GM23248 (cell line): ENCODE data around the gene PRSS50. TPM values are rescaled to one million over a fixed set of nuclear protein-coding genes. Genes with fewer than 3 reads are reported as not detected.

ENCODE experiments used
- DNase-seq: peaks from one replicate; pipeline ENCODE4 v3.0.0-alpha.2; 2015
- H2AFZ ChIP-seq: fragments of 200-600 bp; sonication (generic); 2 replicates; pipeline ENCODE4 v1.6.1; 2016; ENCODE audit warnings: antibody characterized with exemption
- H3F3A ChIP-seq: fragments of 200-600 bp; sonication (generic); 2 replicates; pipeline ENCODE4 v1.6.1; 2016; ENCODE audit warnings: mild to moderate bottlenecking, antibody characterized with exemption, mixed run types; ENCODE audit not compliant: insufficient read depth
- H3K27ac ChIP-seq: fragments of 200-600 bp; sonication (generic); 2 replicates; pipeline ENCODE4 v1.5.1; 2016; ENCODE audit warnings: mild to moderate bottlenecking
- H3K27me3 ChIP-seq: fragments of 200-600 bp; sonication (generic); replicated peaks from 2 replicates; pipeline ENCODE4 v1.6.1; 2016; ENCODE audit warnings: mild to moderate bottlenecking; ENCODE audit not compliant: insufficient read depth
- H3K36me3 ChIP-seq: fragments of 200-600 bp; sonication (generic); 2 replicates; pipeline ENCODE4 v1.6.1; 2016; ENCODE audit warnings: low read depth, mild to moderate bottlenecking
- H3K4me1 ChIP-seq: fragments of 200-600 bp; sonication (generic); 2 replicates; pipeline ENCODE4 v1.6.1; 2016; ENCODE audit warnings: mild to moderate bottlenecking; ENCODE audit not compliant: insufficient read depth
- H3K4me2 ChIP-seq: fragments of 200-600 bp; sonication (generic); one replicate; pipeline ENCODE4 v1.6.1; 2016; ENCODE audit warnings: mild to moderate bottlenecking; ENCODE audit not compliant: unreplicated experiment
- H3K4me3 ChIP-seq: fragments of 200-600 bp; sonication (generic); 2 replicates; pipeline ENCODE4 v1.5.1; 2016; ENCODE audit warnings: mild to moderate bottlenecking
- H3K79me2 ChIP-seq: fragments of 200-600 bp; sonication (generic); 2 replicates; pipeline ENCODE4 v1.6.1; 2016; ENCODE audit warnings: mild to moderate bottlenecking; ENCODE audit not compliant: insufficient read depth
- H3K9ac ChIP-seq: fragments of 200-600 bp; sonication (generic); 2 replicates; pipeline ENCODE4 v1.6.1; 2016; ENCODE audit warnings: mild to moderate bottlenecking
- H3K9me2 ChIP-seq: fragments of 200-600 bp; sonication (generic); 2 replicates; pipeline ENCODE4 v1.6.1; 2016; ENCODE audit warnings: mixed run types, mild to moderate bottlenecking, moderate library complexity; ENCODE audit not compliant: insufficient read depth
- H3K9me3 ChIP-seq: fragments of 200-600 bp; sonication (generic); one replicate; pipeline ENCODE4 v1.6.1; 2017; ENCODE audit warnings: low read depth
- H4K20me1 ChIP-seq: fragments of 200-600 bp; sonication (generic); 2 replicates; pipeline ENCODE4 v1.6.0; 2016; ENCODE audit not compliant: insufficient read depth
- EZH2 ChIP-seq: fragments of 200-600 bp; sonication (generic); IDR thresholded peaks from 2 replicates; pipeline ENCODE4 v1.6.1; 2018; ENCODE audit warnings: antibody characterized with exemption, mild to moderate bottlenecking; ENCODE audit not compliant: insufficient read depth, poor library complexity, severe bottlenecking
- EZH2phosphoT487 ChIP-seq: fragments of 200-600 bp; sonication (generic); IDR thresholded peaks from 2 replicates; pipeline ENCODE4 v1.6.1; 2018; ENCODE audit warnings: antibody characterized with exemption, moderate library complexity, mild to moderate bottlenecking, low read depth; ENCODE audit not compliant: insufficient read depth
- WGBS, 2 experiments: methylation state at CpG; one replicate each; pipeline ENCODE4 v1.1.6; 2015 to 2017; ENCODE audit warnings: low lambda C conversion rate in 2 of 2, low coverage in 1 of 2; ENCODE audit errors: missing lambda C conversion rate in 2 of 2; 5-methylcytosine and 5-hydroxymethylcytosine counted together
- in situ Hi-C: fragments of 300-500 bp; cut with MboI; formaldehyde crosslinking; loops from 2 replicates; pipeline ENCODE4 v1.15.0; 2020
- polyA plus RNA-seq: library from polyadenylated mRNA; unstranded; fragments of >200 nt; fragmentation: Nextera tagmentation; extraction: Ambion mirVana; gene quantifications from 2 replicates; pipeline ENCODE4 v1.2.1, GENCODE V29; 2016
- total RNA-seq: library from RNA; depleted of rRNA; stranded (reverse); fragments of >200 nt; shearing (Covaris generic); gene quantifications from 2 replicates; pipeline ENCODE4 v1.2.3, GENCODE V29; 2014

The PRSS50 gene
- total and polyA plus RNA-seq, 2 experiments from 2014 or later, result not detected

DNA sequence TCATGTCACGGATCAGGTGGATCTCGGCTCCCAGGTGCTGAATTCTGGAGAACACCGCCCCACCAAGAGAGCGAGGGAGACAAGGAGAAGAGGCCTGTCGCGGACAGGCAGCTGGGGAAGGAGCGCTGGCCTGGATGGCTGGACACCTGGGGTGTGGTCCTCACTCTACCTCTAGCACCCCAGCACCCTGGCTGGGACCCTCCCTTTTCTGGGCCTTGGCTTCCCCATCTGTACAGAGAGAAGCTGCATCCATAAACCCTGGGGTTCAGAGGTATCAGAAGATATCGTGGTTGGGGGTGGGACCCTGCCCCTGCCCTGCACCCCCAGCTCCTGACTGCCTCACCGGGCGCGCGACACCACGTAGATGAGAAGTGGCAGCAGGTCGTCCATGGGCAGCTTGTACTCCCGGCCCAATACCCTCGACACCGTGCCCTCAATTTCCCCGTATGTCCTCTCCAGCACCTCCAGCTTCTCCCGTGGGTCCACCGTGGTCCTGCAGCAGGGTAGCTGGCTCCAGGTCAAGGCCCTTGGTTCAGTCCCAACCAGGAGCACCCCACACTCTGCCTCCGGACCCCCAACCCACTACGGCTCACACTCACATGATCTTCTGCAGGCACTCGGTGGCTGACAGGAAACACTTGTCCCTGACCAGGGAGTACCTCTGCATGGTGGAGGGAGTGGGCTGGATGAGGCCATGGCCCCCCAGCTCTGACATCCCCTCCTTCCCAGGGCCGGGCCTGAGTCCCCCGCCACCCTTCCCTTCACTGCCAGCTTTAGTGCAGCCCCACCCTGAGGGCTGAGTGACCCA is 45.9 kb downstream of the PRSS50 start:
- H2AFZ ChIP-seq, result no peak overlapping the region
- H3K27ac ChIP-seq, result no peak overlapping the region
- H3K9me2 ChIP-seq, result no peaks in the 10 kb centered on the region
- H3K27me3 ChIP-seq, result no peaks in the 10 kb centered on the region
- no peak overlapping the region for H3K4me3 ChIP-seq
- DNase-seq, result no peak
- TF ChIP-seq EZH2, result no peak
- no peaks in the 10 kb centered on the region for H3F3A ChIP-seq
- H3K79me2 ChIP-seq, result no peaks in the 10 kb centered on the region
- no peaks in the 10 kb centered on the region for H4K20me1 ChIP-seq
- no peak overlapping the region for H3K9ac ChIP-seq
- no peak overlapping the region for H3K4me2 ChIP-seq
- in situ Hi-C loops, result no loop called here
- no peaks in the 10 kb centered on the region for H3K4me1 ChIP-seq
- no peaks in the 10 kb centered on the region for H3K36me3 ChIP-seq
- WGBS, 2 experiments, result 80 to 85% methylated on average over 25 of the region's 25 CpGs
- H3K9me3 ChIP-seq, result no peaks in the 10 kb centered on the region

DNA sequence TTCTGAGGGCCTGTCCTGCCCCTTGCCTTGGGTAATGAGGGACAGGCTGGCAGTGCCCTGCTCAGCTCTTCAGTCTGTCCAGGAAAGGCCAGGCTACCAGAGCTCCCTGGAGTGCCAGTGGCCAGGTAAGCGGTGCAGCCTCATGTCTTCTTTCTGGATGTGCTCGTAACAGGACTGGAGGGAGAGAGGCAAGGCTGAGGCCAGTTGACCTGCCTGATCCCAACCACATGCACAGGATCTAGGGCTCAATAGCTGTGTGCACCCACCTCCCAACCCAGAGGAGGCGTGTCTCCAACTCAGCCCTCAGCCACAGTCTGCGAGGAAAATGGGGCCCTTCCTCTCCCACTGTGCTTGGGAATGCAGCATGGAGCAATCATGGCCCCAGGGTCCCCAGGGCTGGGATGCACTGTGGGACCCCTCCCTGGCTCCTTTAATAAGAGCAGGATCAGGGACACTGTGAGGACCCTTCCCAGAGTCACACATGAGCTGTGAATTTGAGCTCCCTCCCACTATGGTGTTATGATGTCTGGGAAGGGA is 46.7 kb downstream of the PRSS50 start:
- Histone ChIP-seq H3K4me1 (no peaks in the 10 kb centered on the region), H3K36me3 (no peaks in the 10 kb centered on the region), H3K27me3 (no peaks in the 10 kb centered on the region), H3K4me2 (no peak overlapping the region), H3F3A (no peaks in the 10 kb centered on the region), H4K20me1 (no peaks in the 10 kb centered on the region), H3K79me2 (no peaks in the 10 kb centered on the region), H3K9me2 (no peaks in the 10 kb centered on the region), H2AFZ (no peak overlapping the region), H3K9me3 (no peaks in the 10 kb centered on the region), H3K27ac (no peak overlapping the region), H3K4me3 (no peak overlapping the region), H3K9ac (no peak overlapping the region)
- WGBS, 2 experiments, result 89 to 100% methylated on average over 4 of the region's 4 CpGs
- TF ChIP-seq EZH2phosphoT487 (no peak), EZH2 (no peak)
- in situ Hi-C loops, result no loop called here
- DNase-seq, result no peak

DNA sequence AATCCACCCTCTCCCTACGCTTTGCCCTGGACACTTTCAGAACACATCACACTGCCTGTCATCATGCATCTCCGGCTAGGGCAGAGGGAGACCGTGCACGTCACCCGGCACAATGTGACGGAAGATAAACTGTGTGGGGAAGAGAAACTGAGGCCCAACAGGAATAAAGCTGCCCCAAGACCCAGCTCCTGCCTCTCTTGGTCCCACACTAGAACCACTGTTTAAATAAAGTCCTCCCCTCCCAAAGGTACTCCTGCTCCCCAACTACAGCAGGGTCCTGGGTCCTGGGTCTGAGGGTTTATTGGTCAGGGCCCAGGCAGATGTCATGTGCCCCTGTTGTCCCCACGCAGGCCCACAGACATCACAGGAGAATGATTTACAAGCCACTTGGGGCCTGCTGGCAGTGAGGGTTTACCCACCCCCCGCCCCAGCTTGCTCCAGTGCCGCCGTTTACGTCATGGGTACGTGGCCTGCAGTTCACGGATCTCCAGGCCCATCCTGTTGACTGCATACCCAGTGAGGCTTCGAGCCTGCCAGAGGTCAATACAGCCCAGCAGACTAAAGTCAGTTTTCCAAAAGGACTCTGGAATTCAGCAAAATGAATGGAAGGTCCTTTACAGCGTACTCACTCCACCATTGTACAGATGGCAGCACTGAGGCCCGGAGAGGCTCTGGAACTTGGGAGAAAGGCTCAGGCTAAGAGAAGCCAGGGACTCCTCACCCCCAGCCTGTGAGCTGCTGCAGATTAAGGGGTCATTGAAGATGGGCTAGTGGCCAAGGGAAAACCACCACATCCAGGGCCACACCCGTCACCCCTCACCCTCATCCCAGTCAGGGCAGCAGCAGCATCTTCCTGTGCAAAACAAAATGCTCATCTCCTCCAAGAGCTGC is 47.4 kb downstream of the PRSS50 start:
- TF ChIP-seq EZH2 (no peak), EZH2phosphoT487 (no peak)
- Histone ChIP-seq H2AFZ (no peak overlapping the region), H3K79me2 (no peaks in the 10 kb centered on the region), H4K20me1 (no peaks in the 10 kb centered on the region), H3K9me3 (no peaks in the 10 kb centered on the region), H3K27ac (no peak overlapping the region), H3K9ac (no peak overlapping the region), H3K36me3 (no peaks in the 10 kb centered on the region), H3K27me3 (no peaks in the 10 kb centered on the region), H3K4me3 (no peak overlapping the region), H3K4me2 (no peak overlapping the region), H3K9me2 (no peaks in the 10 kb centered on the region), H3F3A (no peaks in the 10 kb centered on the region), H3K4me1 (no peaks in the 10 kb centered on the region)
- 78 to 79% methylated on average over 16 to 17 of the region's 17 CpGs for WGBS, 2 experiments
- in situ Hi-C loops, result no loop called here
- DNase-seq, result no peak

DNA sequence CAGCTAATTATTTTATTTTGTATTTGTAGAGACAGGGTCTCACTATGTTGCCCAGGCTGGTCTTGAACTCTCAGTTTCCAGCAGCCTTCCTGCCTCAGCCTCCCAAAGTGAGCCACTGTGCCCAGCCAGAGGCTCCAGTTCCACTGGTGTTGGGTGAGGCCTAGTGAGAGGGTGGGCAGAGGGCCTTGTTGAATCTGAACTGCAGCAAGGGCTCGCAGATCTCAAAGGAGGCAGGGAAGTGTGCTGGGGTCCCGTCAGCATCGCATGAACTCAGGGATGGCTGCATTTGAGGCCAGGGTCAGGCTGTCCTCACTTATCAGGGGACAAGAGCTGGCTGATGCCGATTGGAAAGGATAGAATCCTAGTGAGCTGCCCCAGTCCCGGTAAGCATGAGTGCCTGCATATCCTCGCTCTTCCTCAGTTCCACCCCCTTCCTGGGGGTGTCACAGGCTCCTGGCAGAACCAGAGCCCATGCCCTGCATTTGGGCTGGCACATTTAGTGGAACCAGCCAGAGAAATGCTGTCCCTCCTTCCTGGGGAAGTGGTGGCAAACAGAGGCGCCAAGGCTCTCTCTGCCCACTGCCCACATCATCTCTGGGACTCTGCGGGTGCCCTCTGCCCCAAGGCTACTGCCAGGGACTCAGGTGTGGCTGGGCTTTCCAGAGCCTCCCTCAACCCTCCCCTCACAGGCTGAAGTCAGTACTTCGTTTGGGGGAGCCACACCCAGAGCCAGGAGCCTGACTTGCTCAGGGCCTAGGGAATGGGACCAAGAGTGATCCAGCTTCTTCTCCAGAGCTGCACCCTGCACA is 48.3 kb downstream of the PRSS50 start:
- H3K4me3 ChIP-seq, result no peak overlapping the region
- H3K4me1 ChIP-seq, result no peaks in the 10 kb centered on the region
- H3K36me3 ChIP-seq, result no peaks in the 10 kb centered on the region
- H3F3A ChIP-seq, result no peaks in the 10 kb centered on the region
- WGBS, 2 experiments, result 81 to 90% methylated on average over 8 to 9 of the region's 9 CpGs
- H2AFZ ChIP-seq, result no peak overlapping the region
- H3K9me3 ChIP-seq, result no peaks in the 10 kb centered on the region
- H3K9me2 ChIP-seq, result no peaks in the 10 kb centered on the region
- TF ChIP-seq EZH2phosphoT487, result no peak
- TF ChIP-seq EZH2, result no peak
- H3K79me2 ChIP-seq, result no peaks in the 10 kb centered on the region
- H3K27ac ChIP-seq, result no peak overlapping the region
- in situ Hi-C loops, result no loop called here
- no peak overlapping the region for H3K4me2 ChIP-seq
- no peak for DNase-seq
- no peaks in the 10 kb centered on the region for H4K20me1 ChIP-seq
- no peak overlapping the region for H3K9ac ChIP-seq
- no peaks in the 10 kb centered on the region for H3K27me3 ChIP-seq
